WTC11 (cell line): ENCODE measurements around the gene TIGAR. TPM values are rescaled to one million over a fixed set of nuclear protein-coding genes. Genes with fewer than 3 reads are reported as not detected.

ENCODE experiments used
- ATF1 ChIP-seq: sonication (generic); formaldehyde crosslinking; IDR thresholded peaks from 2 replicates; pipeline ENCODE4 v1.8.1; 2023; ENCODE audit warnings: mild to moderate bottlenecking, moderate library complexity, missing genetic modification reagents
- CBFB ChIP-seq: sonication (generic); formaldehyde crosslinking; IDR thresholded peaks from 2 replicates; pipeline ENCODE4 v1.8.1; 2022; ENCODE audit warnings: mild to moderate bottlenecking, low read depth, missing genetic modification reagents
- ESRRA ChIP-seq: sonication (generic); formaldehyde crosslinking; IDR thresholded peaks from 2 replicates; pipeline ENCODE4 v1.8.1; 2022; ENCODE audit warnings: mild to moderate bottlenecking, missing genetic modification reagents, borderline replicate concordance
- FOXP1 ChIP-seq: sonication (generic); formaldehyde crosslinking; IDR thresholded peaks from 2 replicates; pipeline ENCODE4 v1.8.0; 2022; ENCODE audit warnings: missing genetic modification reagents, mild to moderate bottlenecking, moderate library complexity, borderline replicate concordance
- GRHL2 ChIP-seq: fragments of 250-450 bp; sonication (Bioruptor Pico); IDR thresholded peaks from 2 replicates; pipeline ENCODE4 v1.8.0; 2022; ENCODE audit warnings: mild to moderate bottlenecking, moderate library complexity; ENCODE audit not compliant: insufficient replicate concordance, severe bottlenecking
- HMGXB4 ChIP-seq: sonication (generic); formaldehyde crosslinking; IDR thresholded peaks from 2 replicates; pipeline ENCODE4 v1.8.1; 2023; ENCODE audit warnings: mild to moderate bottlenecking, moderate library complexity, missing genetic modification reagents
- IRF1 ChIP-seq: sonication (generic); formaldehyde crosslinking; IDR thresholded peaks from 2 replicates; pipeline ENCODE4 v1.8.0; 2023; ENCODE audit warnings: missing genetic modification reagents
- MLX ChIP-seq: sonication (generic); formaldehyde crosslinking; IDR thresholded peaks from 2 replicates; pipeline ENCODE4 v1.8.1; 2023; ENCODE audit warnings: mild to moderate bottlenecking, missing genetic modification reagents, moderate library complexity
- MXD4 ChIP-seq: fragments of 250-450 bp; sonication (Bioruptor Pico); IDR thresholded peaks from 2 replicates; pipeline ENCODE4 v1.8.0; 2021; ENCODE audit warnings: mild to moderate bottlenecking, moderate library complexity, borderline replicate concordance
- NFYB ChIP-seq: sonication (generic); formaldehyde crosslinking; conservative IDR thresholded peaks from 2 replicates; pipeline ENCODE4 v1.8.0; 2022; ENCODE audit warnings: low read depth, missing genetic modification reagents
- SMAD3 ChIP-seq: sonication (generic); formaldehyde crosslinking; IDR thresholded peaks from 2 replicates; pipeline ENCODE4 v1.8.0; 2022; ENCODE audit warnings: missing genetic modification reagents, mild to moderate bottlenecking, borderline replicate concordance
- TEAD4 ChIP-seq: sonication (generic); formaldehyde crosslinking; IDR thresholded peaks from 2 replicates; pipeline ENCODE4 v1.8.0; 2022; ENCODE audit warnings: mild to moderate bottlenecking, missing genetic modification reagents
- ZNF121 ChIP-seq: sonication (generic); formaldehyde crosslinking; IDR thresholded peaks from 2 replicates; pipeline ENCODE4 v1.8.0; 2023; ENCODE audit warnings: missing genetic modification reagents
- ZNF416 ChIP-seq: fragments of 250-450 bp; sonication (Bioruptor Pico); IDR thresholded peaks from 2 replicates; pipeline ENCODE4 v1.9.0; 2021; ENCODE audit warnings: mild to moderate bottlenecking, inconsistent platforms
- total RNA-seq: library from RNA; stranded (reverse); gene quantifications from 3 replicates; pipeline ENCODE4 v1.2.3, GENCODE V29; 2021
- TF ChIP-seq, protein P1 (sequence below): sonication (generic); formaldehyde crosslinking; IDR thresholded peaks from 2 replicates; pipeline ENCODE4 v1.8.1; 2022; ENCODE audit warnings: mild to moderate bottlenecking, moderate library complexity, missing genetic modification reagents
- TF ChIP-seq, protein P2 (sequence below): fragments of 200-600 bp; IDR thresholded peaks from 2 replicates; pipeline ENCODE4 v1.8.0; 2022; ENCODE audit warnings: antibody characterized with exemption
- TF ChIP-seq, protein P3 (sequence below): sonication (generic); formaldehyde crosslinking; IDR thresholded peaks from 2 replicates; pipeline ENCODE4 v1.8.0; 2022; ENCODE audit warnings: mild to moderate bottlenecking, missing genetic modification reagents

Gene TIGAR
- total RNA-seq, 1 experiment from 2014 or later = 26.7 TPM

- peak; percentile 51; the same call in 1 of the 2 replicates for TF ChIP-seq IRF1 (CRISPR knock-in tag)
- peak; percentile 20; the same call in 1 of the 2 replicates for TF ChIP-seq SMAD3 (CRISPR knock-in tag)
- peak; percentile 12; the same call in 1 of the 2 replicates for TF ChIP-seq ESRRA (CRISPR knock-in tag)
- TF ChIP-seq, protein P1, sequence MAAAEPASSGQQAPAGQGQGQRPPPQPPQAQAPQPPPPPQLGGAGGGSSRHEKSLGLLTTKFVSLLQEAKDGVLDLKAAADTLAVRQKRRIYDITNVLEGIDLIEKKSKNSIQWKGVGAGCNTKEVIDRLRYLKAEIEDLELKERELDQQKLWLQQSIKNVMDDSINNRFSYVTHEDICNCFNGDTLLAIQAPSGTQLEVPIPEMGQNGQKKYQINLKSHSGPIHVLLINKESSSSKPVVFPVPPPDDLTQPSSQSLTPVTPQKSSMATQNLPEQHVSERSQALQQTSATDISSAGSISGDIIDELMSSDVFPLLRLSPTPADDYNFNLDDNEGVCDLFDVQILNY (CRISPR knock-in tag) = peak; percentile 68
- TF ChIP-seq FOXP1 (CRISPR knock-in tag) = peak; percentile 86
- no peak for TF ChIP-seq GRHL2 (CRISPR knock-in tag)
- TF ChIP-seq MXD4 = no peak
- TF ChIP-seq, protein P2, sequence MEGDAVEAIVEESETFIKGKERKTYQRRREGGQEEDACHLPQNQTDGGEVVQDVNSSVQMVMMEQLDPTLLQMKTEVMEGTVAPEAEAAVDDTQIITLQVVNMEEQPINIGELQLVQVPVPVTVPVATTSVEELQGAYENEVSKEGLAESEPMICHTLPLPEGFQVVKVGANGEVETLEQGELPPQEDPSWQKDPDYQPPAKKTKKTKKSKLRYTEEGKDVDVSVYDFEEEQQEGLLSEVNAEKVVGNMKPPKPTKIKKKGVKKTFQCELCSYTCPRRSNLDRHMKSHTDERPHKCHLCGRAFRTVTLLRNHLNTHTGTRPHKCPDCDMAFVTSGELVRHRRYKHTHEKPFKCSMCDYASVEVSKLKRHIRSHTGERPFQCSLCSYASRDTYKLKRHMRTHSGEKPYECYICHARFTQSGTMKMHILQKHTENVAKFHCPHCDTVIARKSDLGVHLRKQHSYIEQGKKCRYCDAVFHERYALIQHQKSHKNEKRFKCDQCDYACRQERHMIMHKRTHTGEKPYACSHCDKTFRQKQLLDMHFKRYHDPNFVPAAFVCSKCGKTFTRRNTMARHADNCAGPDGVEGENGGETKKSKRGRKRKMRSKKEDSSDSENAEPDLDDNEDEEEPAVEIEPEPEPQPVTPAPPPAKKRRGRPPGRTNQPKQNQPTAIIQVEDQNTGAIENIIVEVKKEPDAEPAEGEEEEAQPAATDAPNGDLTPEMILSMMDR = no peak
- no peak for TF ChIP-seq ATF1 (CRISPR knock-in tag)
- no peak for TF ChIP-seq ZNF416 (CRISPR knock-in tag)
- no peak for TF ChIP-seq ZNF121 (CRISPR knock-in tag)
- no peak for TF ChIP-seq MLX (CRISPR knock-in tag)
- TF ChIP-seq, protein P3, sequence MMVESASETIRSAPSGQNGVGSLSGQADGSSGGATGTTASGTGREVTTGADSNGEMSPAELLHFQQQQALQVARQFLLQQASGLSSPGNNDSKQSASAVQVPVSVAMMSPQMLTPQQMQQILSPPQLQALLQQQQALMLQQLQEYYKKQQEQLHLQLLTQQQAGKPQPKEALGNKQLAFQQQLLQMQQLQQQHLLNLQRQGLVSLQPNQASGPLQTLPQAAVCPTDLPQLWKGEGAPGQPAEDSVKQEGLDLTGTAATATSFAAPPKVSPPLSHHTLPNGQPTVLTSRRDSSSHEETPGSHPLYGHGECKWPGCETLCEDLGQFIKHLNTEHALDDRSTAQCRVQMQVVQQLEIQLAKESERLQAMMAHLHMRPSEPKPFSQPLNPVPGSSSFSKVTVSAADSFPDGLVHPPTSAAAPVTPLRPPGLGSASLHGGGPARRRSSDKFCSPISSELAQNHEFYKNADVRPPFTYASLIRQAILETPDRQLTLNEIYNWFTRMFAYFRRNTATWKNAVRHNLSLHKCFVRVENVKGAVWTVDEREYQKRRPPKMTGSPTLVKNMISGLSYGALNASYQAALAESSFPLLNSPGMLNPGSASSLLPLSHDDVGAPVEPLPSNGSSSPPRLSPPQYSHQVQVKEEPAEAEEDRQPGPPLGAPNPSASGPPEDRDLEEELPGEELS (CRISPR knock-in tag) = peak; percentile 91; the same call in 1 of the 2 replicates
- TF ChIP-seq HMGXB4 (CRISPR knock-in tag) = peak; percentile 42; the same call in 1 of the 2 replicates
- peak; percentile 80 for TF ChIP-seq NFYB (CRISPR knock-in tag)
- TF ChIP-seq TEAD4 (CRISPR knock-in tag) = no peak
- TF ChIP-seq CBFB (CRISPR knock-in tag) = no peak
Observed at GRCh38 chr12:4320853-4321701, at the start of gene TIGAR (continued).
